ENCODE data around the gene WEE2. TPM values are rescaled to one million over a fixed set of nuclear protein-coding genes. Genes with fewer than 3 reads are reported as not detected.
"Not testable (repeated sequence)": the region's sequence is repeated elsewhere in the genome, so short reads cannot be mapped to it uniquely, and the experiment has no call there.

Gene WEE2
- total and polyA plus RNA-seq, 2 donors from 2014 or later = 0.06 to 0.13 TPM

DNA sequence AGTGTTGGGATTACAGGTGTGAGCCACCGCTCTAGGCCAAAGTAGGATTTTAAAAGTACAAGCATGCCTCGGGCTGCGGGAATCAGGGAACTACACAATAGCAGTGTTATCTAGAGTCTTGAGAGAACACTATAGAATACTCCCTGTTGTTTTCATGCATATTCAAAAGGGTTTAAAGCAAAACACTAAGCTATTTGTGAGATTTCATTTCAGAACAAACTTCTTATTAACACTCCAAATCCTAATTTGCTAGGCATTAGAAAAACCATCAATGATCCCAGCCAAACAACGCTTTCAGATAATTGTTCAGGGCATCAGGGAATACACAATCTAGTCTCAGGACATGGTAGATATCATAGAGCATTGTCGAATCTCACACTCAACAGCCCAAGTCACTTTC, 20.1 kb upstream of the WEE2 start:
- intact Hi-C loops (cut with DNase I) = no loop called here
- DNase-seq = no peak

DNA sequence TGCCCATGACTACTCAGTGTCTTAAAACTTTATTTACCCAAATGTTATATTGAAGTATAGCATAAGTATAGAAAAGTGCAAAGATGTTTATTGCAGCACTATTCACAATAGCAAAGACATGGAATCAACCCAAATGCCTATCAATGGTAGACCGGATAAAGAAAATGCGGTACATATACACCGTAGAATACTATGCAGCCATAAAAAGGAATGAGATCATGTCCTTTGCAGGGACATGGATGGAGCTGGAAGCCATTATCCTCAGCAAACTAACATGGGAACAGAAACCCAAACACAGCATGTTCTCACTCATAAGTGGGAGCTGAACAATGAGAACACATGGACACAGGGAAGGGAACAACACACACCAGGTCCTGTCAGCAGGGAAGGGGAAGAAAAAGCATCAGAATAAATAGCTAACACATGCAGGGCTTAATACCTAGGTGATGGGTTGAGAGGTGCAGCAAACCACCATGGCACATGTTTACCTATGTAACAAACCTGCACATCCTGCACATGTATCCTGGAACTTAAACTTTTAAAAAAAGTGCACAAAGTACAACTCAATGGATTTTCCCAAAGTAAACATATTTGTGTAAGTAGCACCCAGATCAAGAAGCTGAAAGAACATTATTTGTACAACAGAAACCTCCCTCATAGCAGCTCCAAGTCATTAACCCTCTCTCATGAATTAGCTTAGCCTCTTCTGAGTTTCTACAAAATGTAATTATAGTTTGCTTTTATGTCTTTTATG, 18.9 kb upstream of the WEE2 start:
- FAIRE-seq = not testable (repeated sequence)

More for the DNA sequence above, 20.1 kb upstream of the WEE2 start:
- no peak overlapping the region for H3K4me3 ChIP-seq (ENCODE audit: low read length in 3 of 3)
- TF ChIP-seq, protein P1, sequence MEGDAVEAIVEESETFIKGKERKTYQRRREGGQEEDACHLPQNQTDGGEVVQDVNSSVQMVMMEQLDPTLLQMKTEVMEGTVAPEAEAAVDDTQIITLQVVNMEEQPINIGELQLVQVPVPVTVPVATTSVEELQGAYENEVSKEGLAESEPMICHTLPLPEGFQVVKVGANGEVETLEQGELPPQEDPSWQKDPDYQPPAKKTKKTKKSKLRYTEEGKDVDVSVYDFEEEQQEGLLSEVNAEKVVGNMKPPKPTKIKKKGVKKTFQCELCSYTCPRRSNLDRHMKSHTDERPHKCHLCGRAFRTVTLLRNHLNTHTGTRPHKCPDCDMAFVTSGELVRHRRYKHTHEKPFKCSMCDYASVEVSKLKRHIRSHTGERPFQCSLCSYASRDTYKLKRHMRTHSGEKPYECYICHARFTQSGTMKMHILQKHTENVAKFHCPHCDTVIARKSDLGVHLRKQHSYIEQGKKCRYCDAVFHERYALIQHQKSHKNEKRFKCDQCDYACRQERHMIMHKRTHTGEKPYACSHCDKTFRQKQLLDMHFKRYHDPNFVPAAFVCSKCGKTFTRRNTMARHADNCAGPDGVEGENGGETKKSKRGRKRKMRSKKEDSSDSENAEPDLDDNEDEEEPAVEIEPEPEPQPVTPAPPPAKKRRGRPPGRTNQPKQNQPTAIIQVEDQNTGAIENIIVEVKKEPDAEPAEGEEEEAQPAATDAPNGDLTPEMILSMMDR (IDR thresholded peaks at IDR 0.05; ENCODE audit: borderline replicate concordance, extremely low read depth, insufficient read depth) = no peak
- no peak overlapping the region for H3K27ac ChIP-seq (ENCODE audit: low read depth in 2 of 2, low read length in 2 of 2)
- no peak for FAIRE-seq
- peaks cover 0 to 12% (median 7%) of the 10 kb centered on the region in 3 donors for H3K4me1 ChIP-seq (ENCODE audit: control insufficient read depth in 2 of 3, insufficient read depth in 2 of 3, low read depth in 1 of 3, low read length in 3 of 3)
- H3K9ac ChIP-seq (ENCODE audit: low read length in 3 of 3) = no peak overlapping the region
- H3K9me3 ChIP-seq (ENCODE audit: control insufficient read depth in 2 of 3, insufficient read depth in 1 of 3, low read length in 3 of 3) = no peaks in the 10 kb centered on the region
- no peaks in the 10 kb centered on the region for H3K27me3 ChIP-seq (ENCODE audit: control insufficient read depth, insufficient read depth, low read length)
- H3K36me3 ChIP-seq (ENCODE audit: control insufficient read depth in 2 of 3, insufficient read depth in 3 of 3, low read length in 3 of 3) = peaks cover 0 to 5% (median 0%) of the 10 kb centered on the region in 3 donors

DNA sequence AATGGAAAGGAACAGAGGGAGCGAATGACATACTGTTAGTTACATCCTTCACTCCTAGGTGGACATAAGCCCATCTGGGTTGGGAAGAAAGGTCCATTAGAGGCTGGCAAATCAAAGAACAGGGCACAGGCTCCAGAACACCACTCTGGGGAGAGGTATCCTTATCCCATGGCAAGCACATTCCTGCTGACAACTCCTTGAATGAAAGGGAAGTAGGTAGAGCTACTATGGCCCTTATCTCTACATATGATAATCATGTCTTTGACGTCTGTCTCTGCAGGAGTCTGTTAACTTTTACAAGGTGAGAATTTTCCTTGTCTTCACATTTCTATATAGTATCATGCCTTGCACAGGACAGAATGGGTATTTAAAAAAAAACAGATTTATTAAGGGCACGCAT, 16.6 kb upstream of the WEE2 start:
- DNase-seq = no peak
- peaks cover 3 to 25% (median 8%) of the 10 kb centered on the region in 3 donors for H3K4me1 ChIP-seq (ENCODE audit: control insufficient read depth in 2 of 3, insufficient read depth in 2 of 3, low read depth in 1 of 3, low read length in 3 of 3)
- TF ChIP-seq, protein P1 (IDR thresholded peaks at IDR 0.05; ENCODE audit: borderline replicate concordance, extremely low read depth, insufficient read depth) = no peak

More for the DNA sequence above, 18.9 kb upstream of the WEE2 start:
- H3K9me3 ChIP-seq (ENCODE audit: control insufficient read depth in 2 of 3, insufficient read depth in 1 of 3, low read length in 3 of 3); H3K36me3 ChIP-seq (ENCODE audit: control insufficient read depth in 2 of 3, insufficient read depth in 3 of 3, low read length in 3 of 3); H3K27ac ChIP-seq (ENCODE audit: low read depth in 2 of 2, low read length in 2 of 2); H3K4me3 ChIP-seq (ENCODE audit: low read length in 3 of 3); H3K27me3 ChIP-seq (ENCODE audit: control insufficient read depth, insufficient read depth, low read length); DNase-seq; H3K9ac ChIP-seq (ENCODE audit: low read length in 3 of 3); intact Hi-C loops (cut with DNase I): not testable (repeated sequence)
- H3K4me1 ChIP-seq (ENCODE audit: control insufficient read depth in 2 of 3, insufficient read depth in 2 of 3, low read depth in 1 of 3, low read length in 3 of 3) = peaks cover 0 to 12% (median 7%) of the 10 kb centered on the region in 3 donors

DNA sequence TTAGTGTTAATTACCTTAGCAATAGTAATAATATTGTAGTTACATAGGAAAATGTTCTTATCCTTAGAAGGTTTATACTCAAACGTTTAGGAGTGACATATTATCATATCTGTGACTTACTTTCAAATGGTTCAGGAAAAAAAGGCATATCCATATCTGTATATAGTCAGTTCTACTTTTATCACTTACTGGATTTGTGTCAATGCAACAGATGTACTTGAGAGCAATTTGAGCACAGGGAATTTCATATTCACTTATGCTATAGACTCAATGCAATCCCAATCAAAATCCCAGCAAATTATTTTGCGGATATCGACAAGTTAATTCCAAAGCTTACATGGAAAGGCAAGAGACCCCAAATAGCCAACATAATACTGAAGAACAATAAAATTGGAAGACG, 16.2 kb upstream of the WEE2 start:
- TF ChIP-seq, protein P1 (IDR thresholded peaks at IDR 0.05; ENCODE audit: borderline replicate concordance, extremely low read depth, insufficient read depth) = no peak
- no peaks in the 10 kb centered on the region for H3K9me3 ChIP-seq (ENCODE audit: control insufficient read depth in 2 of 3, insufficient read depth in 1 of 3, low read length in 3 of 3)
- no peaks in the 10 kb centered on the region for H3K27me3 ChIP-seq (ENCODE audit: control insufficient read depth, insufficient read depth, low read length)
- no peak for DNase-seq
- no peak overlapping the region for H3K4me3 ChIP-seq (ENCODE audit: low read length in 3 of 3)
- no peaks in the 10 kb centered on the region for H3K36me3 ChIP-seq (ENCODE audit: control insufficient read depth in 2 of 3, insufficient read depth in 3 of 3, low read length in 3 of 3)
- H3K27ac ChIP-seq (ENCODE audit: low read depth in 2 of 2, low read length in 2 of 2) = no peak overlapping the region
- intact Hi-C loops (cut with DNase I) = no loop called here
- no peak for FAIRE-seq
- H3K9ac ChIP-seq (ENCODE audit: low read length in 3 of 3) = no peak overlapping the region
- peaks cover 3 to 26% (median 12%) of the 10 kb centered on the region in 3 donors for H3K4me1 ChIP-seq (ENCODE audit: control insufficient read depth in 2 of 3, insufficient read depth in 2 of 3, low read depth in 1 of 3, low read length in 3 of 3)

More for the DNA sequence above, 16.6 kb upstream of the WEE2 start:
- Histone ChIP-seq H3K9me3 (ENCODE audit: control insufficient read depth in 2 of 3, insufficient read depth in 1 of 3, low read length in 3 of 3) (no peaks in the 10 kb centered on the region), H3K4me3 (ENCODE audit: low read length in 3 of 3) (no peak overlapping the region), H3K27me3 (ENCODE audit: control insufficient read depth, insufficient read depth, low read length) (no peaks in the 10 kb centered on the region), H3K36me3 (ENCODE audit: control insufficient read depth in 2 of 3, insufficient read depth in 3 of 3, low read length in 3 of 3) (no peaks in the 10 kb centered on the region), H3K27ac (ENCODE audit: low read depth in 2 of 2, low read length in 2 of 2) (no peak overlapping the region), H3K9ac (ENCODE audit: low read length in 3 of 3) (no peak overlapping the region)
- FAIRE-seq = no peak
- intact Hi-C loops (cut with DNase I) = no loop called here
